Measurements from ENCODE around the gene RAB44. TPM values are rescaled to one million over a fixed set of nuclear protein-coding genes. Genes with fewer than 3 reads are reported as not detected.

RAB44 gene
- total RNA-seq, 1 experiment from 2014 or later, result not detected

DNA sequence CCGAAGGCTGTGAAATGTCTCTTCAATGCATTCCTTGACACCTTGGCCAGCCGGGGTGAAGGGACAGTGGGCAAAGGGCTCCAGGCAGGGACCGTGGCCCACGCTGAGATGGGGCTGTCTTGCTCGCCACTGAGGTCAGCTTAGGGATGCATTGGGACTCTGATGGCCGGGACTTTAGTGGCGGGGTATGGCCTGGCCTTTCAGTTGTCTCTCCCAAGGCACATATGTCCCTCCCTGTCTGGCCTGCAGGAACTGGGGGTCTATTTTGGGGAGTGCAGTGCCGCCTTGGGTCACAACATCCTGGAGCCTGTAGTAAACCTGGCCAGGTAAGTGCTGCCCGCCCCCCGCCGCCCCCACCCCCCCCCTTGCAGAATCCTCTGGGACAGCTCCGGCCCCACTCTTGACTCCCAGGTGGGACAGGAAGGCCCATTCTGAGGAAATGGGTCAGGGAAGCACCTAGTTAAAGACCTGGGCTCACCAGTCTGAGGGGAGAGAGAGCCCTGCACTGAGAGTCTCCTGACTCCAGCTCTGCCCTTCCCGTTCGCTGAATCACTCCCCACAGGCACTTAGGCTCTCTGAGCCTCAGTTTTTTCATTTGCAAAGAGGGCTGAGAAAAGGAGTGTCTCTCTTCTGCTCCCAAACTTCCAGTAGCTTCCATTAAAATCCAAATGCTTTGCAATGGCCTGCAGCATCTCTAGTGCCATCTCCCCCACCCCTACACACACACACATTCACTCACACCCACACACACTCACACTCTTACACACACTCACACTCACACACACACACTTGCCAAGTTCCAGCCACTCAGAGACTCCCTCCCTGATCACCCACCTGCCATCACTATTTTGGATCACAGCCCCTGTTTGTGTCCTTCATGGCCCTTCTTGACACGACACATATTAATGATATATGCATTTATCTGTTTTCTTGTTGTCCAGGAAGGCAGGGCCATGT, 33.1 kb downstream of the RAB44 start:
- DNase-seq (ENCODE audit: low read depth, low spot score) (no peak), ATAC-seq (no peak; the same call in 1 of the 2 replicates)
- no peaks in the 10 kb centered on the region for H3K9me3 ChIP-seq (ENCODE audit: control insufficient read depth, insufficient read depth, low read depth, low read length)
- no TSS peak for BruUV-seq (replicated peaks)
- H3K4me3 ChIP-seq (ENCODE audit: low read depth in 2 of 2, low read length in 2 of 2), result no peak overlapping the region
- H3K27ac ChIP-seq (ENCODE audit: low read length), result no peak overlapping the region
- TF ChIP-seq, protein P1, sequence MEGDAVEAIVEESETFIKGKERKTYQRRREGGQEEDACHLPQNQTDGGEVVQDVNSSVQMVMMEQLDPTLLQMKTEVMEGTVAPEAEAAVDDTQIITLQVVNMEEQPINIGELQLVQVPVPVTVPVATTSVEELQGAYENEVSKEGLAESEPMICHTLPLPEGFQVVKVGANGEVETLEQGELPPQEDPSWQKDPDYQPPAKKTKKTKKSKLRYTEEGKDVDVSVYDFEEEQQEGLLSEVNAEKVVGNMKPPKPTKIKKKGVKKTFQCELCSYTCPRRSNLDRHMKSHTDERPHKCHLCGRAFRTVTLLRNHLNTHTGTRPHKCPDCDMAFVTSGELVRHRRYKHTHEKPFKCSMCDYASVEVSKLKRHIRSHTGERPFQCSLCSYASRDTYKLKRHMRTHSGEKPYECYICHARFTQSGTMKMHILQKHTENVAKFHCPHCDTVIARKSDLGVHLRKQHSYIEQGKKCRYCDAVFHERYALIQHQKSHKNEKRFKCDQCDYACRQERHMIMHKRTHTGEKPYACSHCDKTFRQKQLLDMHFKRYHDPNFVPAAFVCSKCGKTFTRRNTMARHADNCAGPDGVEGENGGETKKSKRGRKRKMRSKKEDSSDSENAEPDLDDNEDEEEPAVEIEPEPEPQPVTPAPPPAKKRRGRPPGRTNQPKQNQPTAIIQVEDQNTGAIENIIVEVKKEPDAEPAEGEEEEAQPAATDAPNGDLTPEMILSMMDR (IDR thresholded peaks at IDR 0.05), result no peak
- no peak for TF ChIP-seq POLR2AphosphoS5 (IDR thresholded peaks at IDR 0.05; ENCODE audit: low read depth, low read length)
- TF ChIP-seq SIN3A (IDR thresholded peaks at IDR 0.05; ENCODE audit: borderline replicate concordance, insufficient read depth, low read depth, low read length), result no peak
- TF ChIP-seq, protein P2, sequence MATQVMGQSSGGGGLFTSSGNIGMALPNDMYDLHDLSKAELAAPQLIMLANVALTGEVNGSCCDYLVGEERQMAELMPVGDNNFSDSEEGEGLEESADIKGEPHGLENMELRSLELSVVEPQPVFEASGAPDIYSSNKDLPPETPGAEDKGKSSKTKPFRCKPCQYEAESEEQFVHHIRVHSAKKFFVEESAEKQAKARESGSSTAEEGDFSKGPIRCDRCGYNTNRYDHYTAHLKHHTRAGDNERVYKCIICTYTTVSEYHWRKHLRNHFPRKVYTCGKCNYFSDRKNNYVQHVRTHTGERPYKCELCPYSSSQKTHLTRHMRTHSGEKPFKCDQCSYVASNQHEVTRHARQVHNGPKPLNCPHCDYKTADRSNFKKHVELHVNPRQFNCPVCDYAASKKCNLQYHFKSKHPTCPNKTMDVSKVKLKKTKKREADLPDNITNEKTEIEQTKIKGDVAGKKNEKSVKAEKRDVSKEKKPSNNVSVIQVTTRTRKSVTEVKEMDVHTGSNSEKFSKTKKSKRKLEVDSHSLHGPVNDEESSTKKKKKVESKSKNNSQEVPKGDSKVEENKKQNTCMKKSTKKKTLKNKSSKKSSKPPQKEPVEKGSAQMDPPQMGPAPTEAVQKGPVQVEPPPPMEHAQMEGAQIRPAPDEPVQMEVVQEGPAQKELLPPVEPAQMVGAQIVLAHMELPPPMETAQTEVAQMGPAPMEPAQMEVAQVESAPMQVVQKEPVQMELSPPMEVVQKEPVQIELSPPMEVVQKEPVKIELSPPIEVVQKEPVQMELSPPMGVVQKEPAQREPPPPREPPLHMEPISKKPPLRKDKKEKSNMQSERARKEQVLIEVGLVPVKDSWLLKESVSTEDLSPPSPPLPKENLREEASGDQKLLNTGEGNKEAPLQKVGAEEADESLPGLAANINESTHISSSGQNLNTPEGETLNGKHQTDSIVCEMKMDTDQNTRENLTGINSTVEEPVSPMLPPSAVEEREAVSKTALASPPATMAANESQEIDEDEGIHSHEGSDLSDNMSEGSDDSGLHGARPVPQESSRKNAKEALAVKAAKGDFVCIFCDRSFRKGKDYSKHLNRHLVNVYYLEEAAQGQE (IDR thresholded peaks at IDR 0.05; ENCODE audit: insufficient read depth in 1 of 2, low read depth in 2 of 2, low read length in 1 of 2), result no peak
- TF ChIP-seq TCF7L2 (IDR thresholded peaks at IDR 0.05; ENCODE audit: low read depth, low read length), result no peak
- peaks cover 6% of the 10 kb centered on the region; the same call in 1 of the 2 replicates for H3K4me1 ChIP-seq (ENCODE audit: control insufficient read depth, insufficient read depth, low read length)
- POLR2A ChIA-PET, result no interaction called here
- H3K36me3 ChIP-seq (ENCODE audit: control insufficient read depth, insufficient read depth, low read length), result no peaks in the 10 kb centered on the region
- CTCF ChIA-PET, result no interaction called here
- in situ Hi-C loops (cut with HindIII; ENCODE audit: low pct_unique_long_range_greater_than_20kb, low sequenced_read_pairs), result no loop called here
- no peaks in the 10 kb centered on the region for H3K27me3 ChIP-seq (ENCODE audit: control insufficient read depth, insufficient read depth, low read length)
- intact Hi-C loops (cut with micrococcal nuclease; ENCODE audit: unreplicated experiment), result no loop called here

GRCh38 chr6:36731622-36732310, 34.1 kb downstream of the RAB44 start:
- intact Hi-C loops (cut with micrococcal nuclease; ENCODE audit: unreplicated experiment), result no loop called here
- DNase-seq (ENCODE audit: low read depth, low spot score), result no peak
- CTCF ChIA-PET, result no interaction called here
- no TSS peak for BruUV-seq (replicated peaks)
- Histone ChIP-seq H3K27ac (ENCODE audit: low read length) (no peak overlapping the region), H3K4me1 (ENCODE audit: control insufficient read depth, insufficient read depth, low read length) (peaks cover 6% of the 10 kb centered on the region; the same call in 1 of the 2 replicates), H3K27me3 (ENCODE audit: control insufficient read depth, insufficient read depth, low read length) (no peaks in the 10 kb centered on the region), H3K36me3 (ENCODE audit: control insufficient read depth, insufficient read depth, low read length) (no peaks in the 10 kb centered on the region), H3K4me3 (ENCODE audit: low read depth in 2 of 2, low read length in 2 of 2) (no peak overlapping the region), H3K9me3 (ENCODE audit: control insufficient read depth, insufficient read depth, low read depth, low read length) (no peaks in the 10 kb centered on the region)
- in situ Hi-C loops (cut with HindIII; ENCODE audit: low pct_unique_long_range_greater_than_20kb, low sequenced_read_pairs), result no loop called here
- POLR2A ChIA-PET, result no interaction called here
- TF ChIP-seq, protein P2 (IDR thresholded peaks at IDR 0.05; ENCODE audit: insufficient read depth in 1 of 2, low read depth in 2 of 2, low read length in 1 of 2), result no peak
- TF ChIP-seq POLR2AphosphoS5 (IDR thresholded peaks at IDR 0.05; ENCODE audit: low read depth, low read length) (no peak), TCF7L2 (IDR thresholded peaks at IDR 0.05; ENCODE audit: low read depth, low read length) (no peak), SIN3A (IDR thresholded peaks at IDR 0.05; ENCODE audit: borderline replicate concordance, insufficient read depth, low read depth, low read length) (no peak)
- TF ChIP-seq, protein P1 (IDR thresholded peaks at IDR 0.05), result no peak
- no peak for ATAC-seq
